ENCODE results near the gene PTPRN2.

Gene PTPRN2

DNA sequence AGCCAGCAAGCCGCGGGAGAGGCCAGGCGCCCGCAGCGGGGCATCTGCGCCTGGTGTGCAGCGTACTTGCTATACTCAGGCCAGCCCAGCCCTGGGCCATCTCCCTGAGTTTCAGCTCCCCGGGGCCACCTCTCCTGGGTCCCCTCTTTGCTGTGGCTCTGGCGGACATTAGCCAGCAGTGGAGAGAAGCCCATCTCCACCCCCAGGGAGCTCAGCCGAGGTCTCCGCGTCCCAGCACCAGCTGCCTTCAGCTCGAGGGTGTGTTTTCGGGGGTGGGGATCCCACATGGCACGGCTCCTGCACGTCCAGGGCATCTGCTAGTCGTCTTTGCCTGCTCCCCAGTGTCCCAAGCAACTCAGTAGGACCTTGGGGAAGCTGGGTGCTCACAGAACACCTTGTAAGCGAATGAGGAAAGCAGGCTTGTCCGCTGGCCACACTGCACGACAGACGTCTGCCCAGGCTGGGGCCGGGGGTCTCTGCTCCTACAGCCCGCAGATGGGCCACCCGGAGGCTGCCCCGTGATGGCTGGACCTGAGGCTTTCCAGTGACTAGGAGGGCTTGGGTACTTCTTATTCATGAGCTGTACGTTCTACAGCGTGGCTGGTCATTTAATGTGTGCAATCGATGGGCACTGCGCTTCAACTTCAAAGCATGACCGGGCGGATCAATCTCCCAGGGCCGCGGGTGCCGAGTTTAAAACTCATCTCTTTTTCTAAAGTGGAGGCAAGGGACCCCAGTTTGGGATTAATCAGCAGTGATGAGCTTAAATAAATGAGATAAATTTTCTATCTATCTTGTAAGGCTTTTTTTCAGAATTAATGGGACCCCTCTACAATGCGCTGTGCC is 795.2 kb downstream of the PTPRN2 start:
- ATAC-seq (replicated peaks) (no peak), DNase-seq (no peak)
- Mint-ChIP-seq H3K9me3 (peaks cover 0 to 4% of the 10 kb centered on the region in 2 donors), H3K36me3 (ENCODE audit: insufficient read depth) (peaks cover 3% of the 10 kb centered on the region), H3K4me1 (ENCODE audit: low read depth in 2 of 2) (no peaks in the 10 kb centered on the region), H3K27me3 (peaks cover 8 to 34% of the 10 kb centered on the region in 2 donors), H3K4me3 (no peak overlapping the region), H3K27ac (no peak overlapping the region)

- DNase-seq: no peak
- no peak overlapping the region for H3K4me3 Mint-ChIP-seq
- H3K4me1 Mint-ChIP-seq (ENCODE audit: low read depth in 2 of 2): no peaks in the 10 kb centered on the region
- H3K27ac Mint-ChIP-seq: no peak overlapping the region
- peaks cover 0 to 4% of the 10 kb centered on the region in 2 donors for H3K9me3 Mint-ChIP-seq
- peaks cover 8 to 26% of the 10 kb centered on the region in 2 donors for H3K27me3 Mint-ChIP-seq
- no peak for ATAC-seq (replicated peaks)
- H3K36me3 Mint-ChIP-seq (ENCODE audit: insufficient read depth): peaks cover 3% of the 10 kb centered on the region
These were observed 796.0 kb downstream of the PTPRN2 start for GRCh38 chr7:157791666-157792065.

DNA sequence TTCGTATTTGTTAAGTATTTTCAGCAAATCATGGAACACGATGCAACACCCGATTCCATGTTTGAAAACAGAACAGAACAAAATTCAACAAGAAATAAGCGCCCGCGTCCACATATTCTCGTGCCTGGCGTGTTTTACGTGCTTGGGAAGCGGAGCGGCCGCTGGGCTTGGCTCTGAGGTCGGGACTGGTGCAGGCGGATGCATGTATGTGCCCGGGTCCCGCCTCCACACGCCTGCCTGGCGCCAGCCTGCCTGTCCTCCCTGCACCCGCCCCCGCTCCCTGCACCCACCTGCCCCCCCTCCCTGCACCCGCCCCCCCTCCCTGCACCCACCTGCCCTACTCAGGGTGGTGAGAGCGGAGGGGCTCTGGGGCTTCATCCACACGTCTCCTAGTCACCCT is 796.4 kb downstream of the PTPRN2 start:
- DNase-seq (no peak), ATAC-seq (replicated peaks) (no peak)
- Mint-ChIP-seq H3K4me3 (no peak overlapping the region), H3K4me1 (ENCODE audit: low read depth in 2 of 2) (no peaks in the 10 kb centered on the region), H3K9me3 (peaks cover 0 to 4% of the 10 kb centered on the region in 2 donors), H3K36me3 (ENCODE audit: insufficient read depth) (peaks cover 3% of the 10 kb centered on the region), H3K27ac (no peak overlapping the region), H3K27me3 (peaks cover 8 to 22% of the 10 kb centered on the region in 2 donors)

DNA sequence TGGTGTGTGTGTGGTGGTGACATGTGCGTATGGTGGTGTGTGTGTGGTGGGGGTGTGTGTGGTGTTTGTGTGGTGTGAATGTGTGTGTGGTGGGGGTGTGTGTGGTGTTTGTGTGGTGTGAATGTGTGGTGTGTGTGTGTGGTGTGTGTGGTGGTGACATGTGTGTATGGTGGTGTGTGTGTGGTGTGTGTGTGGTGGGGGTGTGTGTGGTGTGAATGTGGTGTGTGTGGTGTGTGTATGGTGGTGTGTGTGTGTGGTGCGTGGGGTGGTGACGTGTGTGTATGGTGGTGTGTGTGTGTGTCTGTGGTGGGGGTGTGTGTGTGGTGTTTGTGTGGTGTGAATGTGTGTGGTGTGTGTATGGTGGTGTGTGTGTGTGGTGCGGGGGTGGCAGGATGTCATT is 797.7 kb downstream of the PTPRN2 start:
- Mint-ChIP-seq H3K9me3 (peaks cover 0 to 4% of the 10 kb centered on the region in 2 donors), H3K27me3 (peaks cover 8 to 11% of the 10 kb centered on the region in 2 donors), H3K36me3 (ENCODE audit: insufficient read depth) (peaks cover 3% of the 10 kb centered on the region), H3K27ac (no peak overlapping the region), H3K4me3 (no peak overlapping the region), H3K4me1 (ENCODE audit: low read depth in 2 of 2) (no peaks in the 10 kb centered on the region)
- DNase-seq (no peak), ATAC-seq (replicated peaks) (no peak)

DNA sequence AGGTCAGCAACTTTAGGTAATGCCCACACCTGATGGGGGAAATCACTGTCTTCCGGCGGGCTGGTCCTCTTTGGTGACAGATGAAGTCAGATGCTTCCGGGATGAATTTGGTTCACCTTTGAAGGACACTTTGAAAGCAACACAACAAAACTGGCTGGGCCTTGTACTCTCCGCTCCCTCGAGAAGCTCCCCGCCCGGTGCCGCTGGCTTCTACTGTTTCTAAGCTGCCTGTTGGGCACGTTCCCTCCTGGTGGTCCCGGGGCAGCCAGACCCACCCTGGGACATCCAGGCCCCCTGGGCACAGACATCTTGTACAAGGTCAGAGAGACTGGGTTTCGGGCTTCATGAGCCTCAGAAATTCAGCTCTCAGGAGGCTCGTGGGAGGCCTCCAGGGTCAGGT is 798.5 kb downstream of the PTPRN2 start:
- ATAC-seq (replicated peaks) (no peak), DNase-seq (no peak)
- Mint-ChIP-seq H3K27me3 (peaks cover 2 to 3% of the 10 kb centered on the region in 2 donors), H3K27ac (no peak overlapping the region), H3K4me3 (no peak overlapping the region), H3K9me3 (peaks cover 0 to 4% of the 10 kb centered on the region in 2 donors), H3K36me3 (ENCODE audit: insufficient read depth) (peaks cover 3% of the 10 kb centered on the region), H3K4me1 (ENCODE audit: low read depth in 2 of 2) (no peaks in the 10 kb centered on the region)

GRCh38 chr7:157788573-157788972 is 799.0 kb downstream of the PTPRN2 start:
- no peak overlapping the region for H3K4me3 Mint-ChIP-seq
- DNase-seq: no peak
- H3K27ac Mint-ChIP-seq: no peak overlapping the region
- H3K36me3 Mint-ChIP-seq (ENCODE audit: insufficient read depth): peaks cover 3% of the 10 kb centered on the region
- no peaks in the 10 kb centered on the region for H3K4me1 Mint-ChIP-seq (ENCODE audit: low read depth in 2 of 2)
- H3K9me3 Mint-ChIP-seq: peaks cover 0 to 4% of the 10 kb centered on the region in 2 donors
- peaks cover 0 to 5% of the 10 kb centered on the region in 2 donors for H3K27me3 Mint-ChIP-seq
- no peak for ATAC-seq (replicated peaks)

DNA sequence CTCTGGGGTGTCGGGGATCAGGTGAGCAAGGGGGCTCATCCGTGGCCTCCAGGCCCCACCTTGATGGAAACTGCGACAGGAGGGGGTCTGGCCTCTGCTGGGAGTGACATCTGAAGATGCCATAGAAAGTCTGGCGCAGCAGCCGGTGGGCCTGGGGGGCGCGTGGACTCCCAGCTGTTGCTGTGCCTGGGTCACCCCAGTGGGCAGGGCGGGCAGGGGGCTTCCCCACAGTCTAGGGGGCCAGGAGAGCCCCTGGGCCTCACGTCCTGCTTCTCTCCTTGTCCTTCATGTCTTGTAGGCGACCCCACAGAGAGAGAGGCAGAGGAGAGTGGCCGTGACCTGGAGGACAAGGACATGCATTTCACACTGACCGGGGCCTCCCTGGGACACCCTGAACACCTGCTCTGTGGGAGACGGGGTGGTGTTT is 800.3 kb downstream of the PTPRN2 start:
- Mint-ChIP-seq H3K4me3 (no peak overlapping the region), H3K27me3 (peaks cover 0 to 18% of the 10 kb centered on the region in 2 donors), H3K27ac (no peak overlapping the region), H3K9me3 (peaks cover 0 to 4% of the 10 kb centered on the region in 2 donors), H3K4me1 (ENCODE audit: low read depth in 2 of 2) (no peaks in the 10 kb centered on the region), H3K36me3 (ENCODE audit: insufficient read depth) (no peaks in the 10 kb centered on the region)
- no peak for ATAC-seq (replicated peaks)
- DNase-seq: no peak

DNA sequence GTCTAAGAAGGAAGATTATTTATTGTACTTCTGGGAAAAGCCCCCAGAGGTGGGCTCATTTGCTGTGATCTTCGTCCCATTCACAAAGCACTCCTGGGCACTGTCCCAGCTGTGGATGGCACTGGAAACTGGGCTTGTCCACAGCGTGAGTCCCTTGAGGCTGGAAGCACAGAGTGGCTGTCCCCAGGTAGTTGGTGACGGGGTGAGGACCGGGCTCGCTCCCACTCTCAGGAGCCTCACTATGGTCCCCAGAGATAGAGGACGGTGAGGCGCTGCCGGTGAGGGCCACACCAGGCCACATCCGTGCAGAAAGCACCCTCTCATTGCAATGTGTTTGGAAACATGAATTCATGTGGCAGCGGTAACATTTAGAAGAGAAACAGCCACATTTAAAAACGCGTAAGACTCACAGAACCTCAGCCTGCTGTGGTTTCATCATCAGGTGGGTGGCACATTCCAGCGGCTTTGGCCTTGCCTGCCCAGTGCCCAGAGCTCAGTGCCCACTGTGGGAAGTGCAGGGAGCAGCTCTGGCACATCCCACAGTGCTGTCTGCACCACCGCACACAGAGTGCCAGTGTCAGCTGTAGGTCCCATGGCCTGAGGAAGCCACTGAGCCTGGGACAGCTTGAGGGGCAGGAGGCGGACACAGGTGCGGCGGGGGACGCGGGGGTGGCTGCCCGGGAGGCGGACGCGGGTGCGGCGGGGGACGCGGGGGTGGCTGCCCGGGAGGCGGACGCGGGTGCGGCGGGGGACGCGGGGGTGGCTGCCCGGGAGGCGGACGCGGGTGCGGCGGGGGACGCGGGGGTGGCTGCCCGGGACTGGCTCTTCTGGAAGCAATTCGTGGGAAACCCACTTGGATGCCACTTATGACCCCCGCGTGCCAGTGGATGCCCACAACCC is 801.0 kb downstream of the PTPRN2 start:
- Mint-ChIP-seq H3K4me3 (no peak overlapping the region), H3K9me3 (peaks cover 0 to 4% of the 10 kb centered on the region in 2 donors), H3K27me3 (peaks cover 0 to 25% of the 10 kb centered on the region in 2 donors), H3K27ac (no peak overlapping the region), H3K36me3 (ENCODE audit: insufficient read depth) (no peaks in the 10 kb centered on the region), H3K4me1 (ENCODE audit: low read depth in 2 of 2) (no peaks in the 10 kb centered on the region)
- DNase-seq: no peak
- no peak for ATAC-seq (replicated peaks)

GRCh38 chr7:157785486-157786186 is 802.0 kb downstream of the PTPRN2 start:
- no peak for DNase-seq
- peaks cover 5 to 34% of the 10 kb centered on the region in 2 donors for H3K27me3 Mint-ChIP-seq
- no peak overlapping the region for H3K4me3 Mint-ChIP-seq
- no peak overlapping the region for H3K27ac Mint-ChIP-seq
- no peaks in the 10 kb centered on the region for H3K4me1 Mint-ChIP-seq (ENCODE audit: low read depth in 2 of 2)
- peaks cover 0 to 4% of the 10 kb centered on the region in 2 donors for H3K9me3 Mint-ChIP-seq
- ATAC-seq (replicated peaks): no peak
- H3K36me3 Mint-ChIP-seq (ENCODE audit: insufficient read depth): no peaks in the 10 kb centered on the region

GRCh38 chr7:157784979-157785441 is 802.6 kb downstream of the PTPRN2 start:
- Mint-ChIP-seq H3K27me3 (peaks cover 5 to 37% of the 10 kb centered on the region in 2 donors), H3K4me3 (no peak overlapping the region)
- no peak for DNase-seq

GRCh38 chr7:157784041-157784835 is 803.4 kb downstream of the PTPRN2 start:
- no peak for DNase-seq
- Mint-ChIP-seq H3K36me3 (ENCODE audit: insufficient read depth) (no peaks in the 10 kb centered on the region), H3K9me3 (no peaks in the 10 kb centered on the region), H3K4me1 (ENCODE audit: low read depth in 2 of 2) (no peaks in the 10 kb centered on the region), H3K27me3 (peaks cover 5 to 37% of the 10 kb centered on the region in 2 donors), H3K4me3 (no peak overlapping the region), H3K27ac (no peak overlapping the region)
- no peak for ATAC-seq (replicated peaks)

More at GRCh38 chr7:157784979-157785441, 802.6 kb downstream of the PTPRN2 start:
- Mint-ChIP-seq H3K9me3 (peaks cover 0 to 4% of the 10 kb centered on the region in 2 donors), H3K27ac (no peak overlapping the region), H3K4me1 (ENCODE audit: low read depth in 2 of 2) (no peaks in the 10 kb centered on the region), H3K36me3 (ENCODE audit: insufficient read depth) (no peaks in the 10 kb centered on the region)
- no peak for ATAC-seq (replicated peaks)

DNA sequence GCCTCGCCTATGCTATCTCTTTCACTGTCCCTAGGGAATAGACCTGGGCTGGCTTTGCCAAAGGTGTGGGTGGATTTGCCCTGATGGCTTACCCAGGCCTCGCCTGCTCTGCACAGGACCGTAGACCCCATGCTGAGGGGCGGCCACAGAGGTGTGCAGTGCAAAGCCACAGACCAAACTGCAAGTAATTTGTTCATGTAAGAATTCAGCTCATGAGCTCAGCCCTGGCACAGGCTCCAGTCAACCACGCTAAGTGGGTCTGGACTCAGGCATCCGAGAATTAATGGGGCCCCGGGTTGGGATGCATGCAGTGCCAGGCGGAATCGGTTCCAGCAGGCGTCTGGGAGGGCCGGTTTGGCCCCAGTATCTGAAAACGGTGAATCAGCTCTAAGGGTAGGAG is 805.6 kb downstream of the PTPRN2 start:
- no peaks in the 10 kb centered on the region for H3K4me1 Mint-ChIP-seq (ENCODE audit: low read depth in 2 of 2)
- no peak for DNase-seq
- no peaks in the 10 kb centered on the region for H3K9me3 Mint-ChIP-seq
- peaks cover 2% of the 10 kb centered on the region for H3K36me3 Mint-ChIP-seq (ENCODE audit: insufficient read depth)
- H3K27me3 Mint-ChIP-seq: peaks cover 8 to 49% of the 10 kb centered on the region in 2 donors
- no peak overlapping the region for H3K27ac Mint-ChIP-seq
- no peak for ATAC-seq (replicated peaks)
- H3K4me3 Mint-ChIP-seq: no peak overlapping the region

Data from effector memory CD8-positive, alpha-beta T cell (primary cell).